Esophagus muscularis mucosa (tissue), 4 donors: ENCODE data around the gene RESF1. TPM values are rescaled to one million over a fixed set of nuclear protein-coding genes. Genes with fewer than 3 reads are reported as not detected.

Source experiments
- DNase-seq: peaks from one replicate; pipeline ENCODE4 v3.0.0-alpha.2; 2017; ENCODE audit errors: extremely low spot score
- H3K27ac ChIP-seq, 4 donors: fragments of 200-600 bp; sonication (generic); replicated peaks in 1 of 4; 1 replicate in 3 of 4; 2 replicates in 1 of 4; pipeline ENCODE4 v1.5.1; 2016 to 2019; ENCODE audit warnings: mild to moderate bottlenecking in 1 of 4
- H3K27me3 ChIP-seq, 4 donors: fragments of 200-600 bp; sonication (generic); one replicate each; pipeline versions ENCODE4 v1.5.1 to v1.6.0; 2016 to 2019
- H3K36me3 ChIP-seq, 4 donors: fragments of 200-600 bp; sonication (generic); one replicate each; pipeline ENCODE4 v1.5.1; 2016 to 2019
- H3K4me1 ChIP-seq, 4 donors: fragments of 200-600 bp; sonication (generic); one replicate each; pipeline ENCODE4 v1.5.1; 2016 to 2019
- H3K4me3 ChIP-seq, 4 donors: fragments of 200-600 bp; sonication (generic); 1 replicate in 2 of 4; 2 replicates in 2 of 4; pipeline ENCODE4 v1.5.1; 2016 to 2019; ENCODE audit warnings: mild to moderate bottlenecking in 4 of 4, moderate library complexity in 1 of 4
- H3K9me3 ChIP-seq, 4 donors: fragments of 200-600 bp; sonication (generic); 1 replicate in 3 of 4; 2 replicates in 1 of 4; pipeline ENCODE4 v1.5.1; 2016 to 2019
- CTCF ChIP-seq, 3 experiments: fragments of 200-600 bp in 2 of 3; fragments of 450-650 bp in 1 of 3; sonication (generic) in 2 of 3; IDR thresholded peaks; one replicate each; pipeline ENCODE4 v1.5.1; 2017 to 2019; ENCODE audit warnings: antibody characterized with exemption in 3 of 3, mild to moderate bottlenecking in 2 of 3, moderate library complexity in 1 of 3
- EP300 ChIP-seq: sonication (generic); formaldehyde crosslinking; IDR thresholded peaks from one replicate; pipeline ENCODE4 v1.6.1; 2017; ENCODE audit warnings: antibody characterized with exemption
- POLR2A ChIP-seq: fragments of 450-650 bp; IDR thresholded peaks from one replicate; pipeline ENCODE4 v1.6.1; 2017; ENCODE audit warnings: antibody characterized with exemption, moderate library complexity, mild to moderate bottlenecking, low read depth
- POLR2AphosphoS5 ChIP-seq, 2 donors: sonication (generic); formaldehyde crosslinking; IDR thresholded peaks; one replicate each; pipeline ENCODE4 v1.6.1; 2017; ENCODE audit warnings: antibody characterized with exemption in 2 of 2
- WGBS: methylation state at CpG from one replicate; pipeline ENCODE4 v1.1.5; 2018; 5-methylcytosine and 5-hydroxymethylcytosine counted together
- intact Hi-C: fragments of 100-400 bp; cut with DNase I; formaldehyde crosslinking; loops from one replicate; pipeline ENCODE4 v1.15.1; 2023
- total RNA-seq, 4 donors: library from RNA; depleted of rRNA; stranded (reverse); fragments of >200 nt; gene quantifications; one replicate each; pipeline versions ENCODE4 v1.1.0 to v1.2.1, GENCODE V29; 2016

RESF1 gene
- total RNA-seq, 4 donors from 2014 or later = 28.3 to 36.2 (median 32.8) TPM

DNA sequence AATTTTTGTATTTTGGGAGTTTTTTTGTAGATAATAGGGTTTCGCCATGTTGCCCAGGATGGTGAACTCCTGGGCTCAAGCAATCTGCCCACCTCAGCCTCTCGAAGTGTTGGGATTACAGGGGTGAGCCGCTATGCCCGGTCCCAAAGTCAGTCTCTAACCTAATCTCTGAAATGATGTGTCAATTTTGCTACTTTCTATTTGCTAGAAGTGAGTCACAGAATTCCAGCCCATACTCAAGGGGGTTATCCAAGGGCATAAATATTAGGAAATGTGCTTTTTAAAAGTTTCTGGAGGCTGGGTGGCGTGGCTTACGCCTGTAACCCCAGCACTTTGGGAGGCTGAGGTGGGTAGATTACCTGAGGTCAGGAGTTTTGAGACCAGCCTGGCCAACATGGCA is 40.5 kb downstream of the RESF1 start:
- H3K27ac ChIP-seq = no peak overlapping the region
- intact Hi-C loops = no loop called here
- no peak overlapping the region for H3K4me3 ChIP-seq
- H3K4me1 ChIP-seq = peaks cover 0 to 9% (median 7%) of the 10 kb centered on the region in 4 donors
- no peaks in the 10 kb centered on the region for H3K9me3 ChIP-seq
- H3K36me3 ChIP-seq = peaks cover 33 to 71% (median 51%) of the 10 kb centered on the region in 4 donors
- TF ChIP-seq POLR2A = no peak
- DNase-seq = no peak
- no peaks in the 10 kb centered on the region for H3K27me3 ChIP-seq
- 100% methylated on average over 4 of the region's 6 CpGs for WGBS

GRCh38 chr12:32000373-32001005 is 41.3 kb downstream of the RESF1 start:
- no peak for DNase-seq
- TF ChIP-seq POLR2AphosphoS5 (IDR thresholded peaks at IDR 0.05) = no peak
- TF ChIP-seq EP300 = no peak
- TF ChIP-seq CTCF (IDR thresholded peaks at IDR 0.05) = no peak
- no peak for TF ChIP-seq POLR2A
- no peaks in the 10 kb centered on the region for H3K27me3 ChIP-seq
- H3K4me1 ChIP-seq = peaks cover 0 to 9% (median 7%) of the 10 kb centered on the region in 4 donors
- H3K9me3 ChIP-seq = no peaks in the 10 kb centered on the region
- no peak overlapping the region for H3K4me3 ChIP-seq
- intact Hi-C loops = no loop called here
- peaks cover 33 to 63% (median 47%) of the 10 kb centered on the region in 4 donors for H3K36me3 ChIP-seq
- H3K27ac ChIP-seq = no peak overlapping the region
- 93% methylated on average over 7 of the region's 7 CpGs for WGBS

DNA sequence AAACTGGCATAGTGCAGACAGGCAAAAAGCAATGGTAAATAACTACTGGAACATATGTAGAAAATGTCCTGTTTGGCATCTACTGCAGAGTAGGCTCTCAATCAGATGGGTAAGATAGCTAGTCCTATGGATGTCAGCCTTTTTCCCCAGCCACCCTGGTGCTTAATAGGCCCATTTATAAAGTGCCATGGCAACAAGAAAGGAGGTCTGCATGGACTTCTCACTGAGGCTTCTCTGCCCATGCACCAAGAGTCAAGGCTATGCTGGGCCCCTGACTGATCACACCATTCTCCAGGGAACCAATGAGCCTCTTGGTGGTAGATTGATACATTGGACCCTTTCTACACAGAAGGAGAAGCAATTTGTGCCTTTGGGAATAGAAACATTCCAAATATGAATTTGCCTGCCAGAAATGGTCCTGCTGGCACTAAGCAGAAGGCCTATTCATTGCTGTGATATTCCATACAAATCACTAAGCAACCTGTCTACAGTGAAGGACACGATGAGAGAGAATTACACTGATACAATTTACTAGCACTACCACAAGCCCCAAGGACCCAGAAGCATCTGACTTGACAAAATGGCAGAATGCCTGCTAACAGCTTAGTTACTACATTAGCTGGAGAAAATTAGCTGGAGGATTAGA is 43.8 kb downstream of the RESF1 start:
- Histone ChIP-seq H3K27me3 (no peaks in the 10 kb centered on the region), H3K9me3 (no peaks in the 10 kb centered on the region), H3K4me3 (no peak overlapping the region), H3K4me1 (peaks cover 0 to 9% (median 7%) of the 10 kb centered on the region in 4 donors), H3K36me3 (peaks cover 13 to 38% (median 27%) of the 10 kb centered on the region in 4 donors), H3K27ac (no peak overlapping the region)
- no peak for DNase-seq
- 43% methylated on average over 1 of the region's 1 CpG for WGBS
- intact Hi-C loops = no loop called here
- TF ChIP-seq EP300 (no peak), CTCF (IDR thresholded peaks at IDR 0.05) (no peak), POLR2AphosphoS5 (IDR thresholded peaks at IDR 0.05) (no peak), POLR2A (no peak)

DNA sequence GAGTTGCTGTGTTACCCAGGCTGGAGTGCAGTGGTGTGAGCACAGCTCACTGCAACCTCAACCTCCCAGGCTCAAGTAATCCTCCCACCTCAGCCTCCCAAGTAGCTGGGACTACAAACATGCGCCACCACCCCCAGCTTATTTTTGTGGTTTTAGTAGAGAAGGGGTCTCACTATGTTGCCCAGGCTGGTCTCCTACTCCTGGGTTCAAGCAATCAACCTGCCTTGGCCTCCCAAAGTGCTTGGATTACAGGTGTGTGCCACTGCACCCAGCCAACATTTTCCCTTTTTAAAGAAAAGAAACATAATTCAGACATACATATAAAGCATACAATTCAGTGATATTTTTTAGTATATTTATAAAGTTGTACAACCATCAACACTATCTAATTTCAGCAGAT is 44.4 kb downstream of the RESF1 start:
- 100% methylated on average over 1 of the region's 1 CpG for WGBS
- no peaks in the 10 kb centered on the region for H3K9me3 ChIP-seq
- H3K4me1 ChIP-seq = peaks cover 0 to 9% (median 7%) of the 10 kb centered on the region in 4 donors
- no peaks in the 10 kb centered on the region for H3K27me3 ChIP-seq
- no peak for DNase-seq
- no peak overlapping the region for H3K4me3 ChIP-seq
- no peak overlapping the region for H3K27ac ChIP-seq
- intact Hi-C loops = no loop called here
- TF ChIP-seq POLR2AphosphoS5 (IDR thresholded peaks at IDR 0.05) (no peak), EP300 (no peak), CTCF (IDR thresholded peaks at IDR 0.05) (no peak), POLR2A (no peak)
- peaks cover 6 to 31% (median 20%) of the 10 kb centered on the region in 4 donors for H3K36me3 ChIP-seq

GRCh38 chr12:32005496-32006125 is 46.4 kb downstream of the RESF1 start:
- Histone ChIP-seq H3K9me3 (no peaks in the 10 kb centered on the region), H3K36me3 (peaks cover 3 to 12% (median 7%) of the 10 kb centered on the region in 4 donors), H3K27ac (no peak overlapping the region), H3K4me3 (no peak overlapping the region), H3K27me3 (no peaks in the 10 kb centered on the region), H3K4me1 (peaks cover 0 to 10% (median 8%) of the 10 kb centered on the region in 4 donors)
- TF ChIP-seq POLR2A = no peak
- no peak for TF ChIP-seq CTCF (IDR thresholded peaks at IDR 0.05)
- no peak for TF ChIP-seq POLR2AphosphoS5 (IDR thresholded peaks at IDR 0.05)
- TF ChIP-seq EP300 = no peak
- WGBS = 52% methylated on average over 11 of the region's 11 CpGs
- DNase-seq = no peak
- intact Hi-C loops = no loop called here
